HL-60 (cell line): ENCODE data around the gene KRT36.

Experiments used
- DNase-seq, 2 experiments: peaks; one replicate each; pipeline ENCODE4 v3.0.0-alpha.2; 2010 to 2020; ENCODE audit warnings: low read depth in 1 of 2, low spot score in 1 of 2
- H3K27ac ChIP-seq: fragments of 250-450 bp; sonication (Bioruptor Pico); replicated peaks from 2 replicates; pipeline ENCODE4 v1.5.1; 2020; ENCODE audit warnings: mild to moderate bottlenecking, moderate library complexity
- H3K27me3 ChIP-seq: fragments of 250-450 bp; sonication (Bioruptor Pico); 2 replicates; pipeline ENCODE4 v1.5.1; 2021; ENCODE audit warnings: mild to moderate bottlenecking, moderate library complexity; ENCODE audit not compliant: insufficient read depth, poor library complexity, severe bottlenecking
- H3K4me3 ChIP-seq: replicated peaks from 2 replicates; pipeline ENCODE4 v1.5.1; 2011; ENCODE audit warnings: mild to moderate bottlenecking, control low read depth, low read length; ENCODE audit not compliant: insufficient read depth
- CTCF ChIP-seq: IDR thresholded peaks from one replicate; pipeline ENCODE4 v1.5.1; 2011; ENCODE audit warnings: low read length, control low read depth, inconsistent platforms; ENCODE audit not compliant: insufficient read depth
- GABPA ChIP-seq: IDR thresholded peaks from 2 replicates; pipeline ENCODE4 v1.6.1; 2012; ENCODE audit warnings: low read depth
- POLR2AphosphoS5 ChIP-seq: IDR thresholded peaks from 2 replicates; pipeline ENCODE4 v1.6.1; 2012; ENCODE audit warnings: low read depth
- SPI1 ChIP-seq: IDR thresholded peaks from 2 replicates; pipeline ENCODE4 v1.6.1; 2012; ENCODE audit warnings: low read depth, mild to moderate bottlenecking, borderline replicate concordance
- TF ChIP-seq, protein P1 (sequence below): IDR thresholded peaks from 2 replicates; pipeline ENCODE4 v1.6.1; 2012; ENCODE audit warnings: low read depth; ENCODE audit not compliant: insufficient replicate concordance

Gene KRT36

DNA sequence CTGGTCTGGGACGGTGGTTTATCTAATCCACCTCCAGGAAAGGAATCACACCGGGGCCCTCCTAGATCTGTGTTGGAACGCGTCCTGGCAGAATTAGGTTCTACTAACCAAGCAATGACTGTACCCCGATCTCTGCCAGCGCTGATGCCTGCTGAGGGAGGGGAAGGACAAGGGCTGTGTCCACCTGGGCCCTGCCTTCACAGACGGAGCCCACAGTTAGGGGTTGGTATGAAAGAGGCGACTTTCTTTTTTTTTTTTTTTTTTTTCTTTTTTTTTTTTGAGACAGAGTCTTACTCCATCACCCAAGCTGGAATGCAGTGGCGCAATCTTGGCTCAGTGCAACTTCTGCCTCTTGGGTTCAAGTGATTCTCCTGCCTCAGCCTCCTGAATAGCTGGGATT is 48.3 kb upstream of the KRT36 start:
- H3K27ac ChIP-seq = no peak overlapping the region
- H3K4me3 ChIP-seq = no peak overlapping the region
- no peak for TF ChIP-seq CTCF
- H3K27me3 ChIP-seq = peaks cover 4% of the 10 kb centered on the region
- no peak for DNase-seq

DNA sequence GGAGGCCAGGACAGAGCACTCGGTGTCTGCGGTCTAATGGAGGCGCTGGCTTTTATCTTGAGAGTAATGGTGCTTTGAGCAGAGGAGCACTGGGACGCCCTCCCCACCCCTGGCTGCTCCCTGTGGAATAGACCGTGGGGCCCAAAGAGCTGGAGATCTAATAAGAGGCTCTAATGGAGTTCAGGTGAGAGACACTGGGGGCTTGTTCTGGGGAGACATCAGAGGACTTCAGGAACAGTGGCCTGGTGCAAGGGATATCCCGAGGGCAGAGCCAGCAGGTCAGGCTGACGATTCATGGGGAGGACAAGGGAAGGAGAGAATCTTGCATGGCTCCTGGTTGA is 47.9 kb upstream of the KRT36 start:
- Histone ChIP-seq H3K27me3 (peaks cover 4% of the 10 kb centered on the region), H3K27ac (no peak overlapping the region), H3K4me3 (no peak overlapping the region)
- no peak for DNase-seq
- TF ChIP-seq GABPA = no peak
- TF ChIP-seq SPI1 = no peak
- no peak for TF ChIP-seq POLR2AphosphoS5
- TF ChIP-seq, protein P1, sequence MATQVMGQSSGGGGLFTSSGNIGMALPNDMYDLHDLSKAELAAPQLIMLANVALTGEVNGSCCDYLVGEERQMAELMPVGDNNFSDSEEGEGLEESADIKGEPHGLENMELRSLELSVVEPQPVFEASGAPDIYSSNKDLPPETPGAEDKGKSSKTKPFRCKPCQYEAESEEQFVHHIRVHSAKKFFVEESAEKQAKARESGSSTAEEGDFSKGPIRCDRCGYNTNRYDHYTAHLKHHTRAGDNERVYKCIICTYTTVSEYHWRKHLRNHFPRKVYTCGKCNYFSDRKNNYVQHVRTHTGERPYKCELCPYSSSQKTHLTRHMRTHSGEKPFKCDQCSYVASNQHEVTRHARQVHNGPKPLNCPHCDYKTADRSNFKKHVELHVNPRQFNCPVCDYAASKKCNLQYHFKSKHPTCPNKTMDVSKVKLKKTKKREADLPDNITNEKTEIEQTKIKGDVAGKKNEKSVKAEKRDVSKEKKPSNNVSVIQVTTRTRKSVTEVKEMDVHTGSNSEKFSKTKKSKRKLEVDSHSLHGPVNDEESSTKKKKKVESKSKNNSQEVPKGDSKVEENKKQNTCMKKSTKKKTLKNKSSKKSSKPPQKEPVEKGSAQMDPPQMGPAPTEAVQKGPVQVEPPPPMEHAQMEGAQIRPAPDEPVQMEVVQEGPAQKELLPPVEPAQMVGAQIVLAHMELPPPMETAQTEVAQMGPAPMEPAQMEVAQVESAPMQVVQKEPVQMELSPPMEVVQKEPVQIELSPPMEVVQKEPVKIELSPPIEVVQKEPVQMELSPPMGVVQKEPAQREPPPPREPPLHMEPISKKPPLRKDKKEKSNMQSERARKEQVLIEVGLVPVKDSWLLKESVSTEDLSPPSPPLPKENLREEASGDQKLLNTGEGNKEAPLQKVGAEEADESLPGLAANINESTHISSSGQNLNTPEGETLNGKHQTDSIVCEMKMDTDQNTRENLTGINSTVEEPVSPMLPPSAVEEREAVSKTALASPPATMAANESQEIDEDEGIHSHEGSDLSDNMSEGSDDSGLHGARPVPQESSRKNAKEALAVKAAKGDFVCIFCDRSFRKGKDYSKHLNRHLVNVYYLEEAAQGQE = no peak
- TF ChIP-seq CTCF = no peak

- H3K27ac ChIP-seq = no peak overlapping the region
- H3K4me3 ChIP-seq = no peak overlapping the region
- TF ChIP-seq SPI1 (no peak), POLR2AphosphoS5 (no peak), GABPA (no peak), CTCF (no peak)
- TF ChIP-seq, protein P1 = no peak
- no peak for DNase-seq
- peaks cover 4% of the 10 kb centered on the region for H3K27me3 ChIP-seq
Measured at GRCh38 chr17:41536741-41537613, 47.3 kb upstream of the KRT36 start.
